HG03045 (cell line): Measurements from ENCODE around the gene SLK.

Source experiments
- ATAC-seq: cut with Tn5 transposase; IDR thresholded peaks from one replicate; pipeline ENCODE4 v1.9.1; 2021; ENCODE audit warnings: mild to moderate bottlenecking, moderate library complexity; ENCODE audit not compliant: unreplicated experiment

Gene SLK

GRCh38 chr10:103939522-103939921 is 27.4 kb upstream of the SLK start:
- ATAC-seq, result no peak

DNA sequence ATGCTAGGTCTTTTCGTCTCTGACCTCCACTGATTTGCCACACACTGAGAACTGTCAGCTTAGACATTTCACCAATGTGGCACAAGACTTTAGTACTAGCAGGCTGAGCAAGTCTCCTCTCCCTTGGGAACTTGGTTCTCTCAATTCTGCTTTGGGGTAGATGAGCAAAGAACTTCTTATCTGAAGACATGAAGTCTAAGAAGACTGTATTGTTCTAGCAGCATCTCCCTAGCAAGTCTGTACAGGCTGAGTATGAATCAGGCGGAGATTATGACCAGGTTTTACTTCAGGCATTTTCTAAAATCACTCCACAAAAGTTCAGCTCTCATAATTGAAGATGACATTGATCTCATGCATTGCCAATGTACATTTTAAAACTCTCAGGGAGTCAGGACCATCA is 25.1 kb upstream of the SLK start:
- no peak for ATAC-seq

- ATAC-seq, result no peak
Measured at GRCh38 chr10:103942866-103943265, 24.1 kb upstream of the SLK start.

DNA sequence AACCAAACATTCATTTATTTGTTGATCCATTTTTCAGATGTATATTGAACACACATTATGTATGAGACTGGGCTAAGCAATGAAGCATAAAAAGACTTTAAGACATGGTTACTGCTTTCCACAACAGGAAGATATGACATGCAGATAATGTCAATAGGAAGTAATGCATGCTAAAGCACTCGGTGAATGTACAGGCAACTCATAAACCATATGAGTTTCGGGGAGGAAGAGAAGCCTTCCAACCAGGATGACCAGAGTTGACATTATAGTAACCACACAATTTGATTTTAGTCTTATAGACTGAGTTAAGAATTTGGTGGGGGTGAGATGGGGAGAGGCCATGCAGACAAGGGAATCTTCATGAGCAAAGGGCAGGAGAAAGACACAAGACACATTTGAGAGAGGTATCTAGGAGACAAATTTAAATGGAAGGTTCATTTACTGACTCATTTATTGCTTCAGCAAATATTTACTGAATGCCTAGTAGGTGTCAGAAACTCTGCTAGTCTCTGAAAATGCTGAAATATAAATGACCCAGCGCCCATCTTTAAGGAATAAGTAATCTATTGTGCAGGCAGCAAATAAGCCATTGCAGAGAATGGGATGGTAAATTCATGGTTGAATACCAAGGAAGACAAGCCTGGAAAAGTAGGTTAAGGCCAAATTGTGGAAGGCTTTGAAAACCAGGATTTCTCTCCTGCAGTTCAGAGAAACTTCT is 19.0 kb upstream of the SLK start:
- ATAC-seq, result no peak

DNA sequence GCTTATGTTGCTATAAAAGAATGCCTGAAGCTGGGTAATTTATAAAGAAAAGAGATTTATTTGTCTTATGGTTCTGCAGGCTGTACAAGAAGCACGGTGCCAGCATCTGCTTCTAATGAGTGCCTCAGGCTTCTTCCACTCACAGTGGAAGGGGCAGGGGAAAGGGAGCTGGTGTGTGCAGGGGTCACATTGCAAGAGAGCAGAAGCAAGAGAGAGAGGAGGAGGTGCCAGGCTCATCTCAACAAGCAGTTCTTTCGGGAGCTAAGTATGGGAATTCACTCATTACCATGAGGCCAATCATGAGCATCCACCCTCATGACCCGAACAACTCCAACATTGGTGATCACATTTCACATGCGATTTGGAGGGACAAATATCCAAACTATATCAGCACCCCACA is 17.2 kb upstream of the SLK start:
- ATAC-seq, result no peak

DNA sequence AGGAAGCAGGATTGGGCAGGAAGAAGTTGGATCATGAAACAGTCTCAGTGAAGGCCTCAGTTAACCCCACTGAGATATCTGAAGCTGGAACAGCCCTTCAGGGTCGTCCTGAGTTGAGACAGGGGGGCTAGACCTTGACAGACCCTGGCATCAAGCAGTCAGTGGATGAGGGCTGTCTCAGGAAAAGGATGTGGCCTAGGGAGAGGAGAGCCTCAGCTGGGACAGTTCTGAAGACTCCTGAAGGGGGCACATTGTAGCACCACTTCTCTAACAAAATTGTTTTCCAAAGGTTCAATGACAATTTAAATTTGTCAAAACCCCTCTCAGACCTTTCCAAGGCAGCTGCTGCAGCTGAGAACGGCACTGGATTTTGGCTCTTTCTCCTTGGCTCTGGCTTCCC is 15.8 kb upstream of the SLK start:
- no peak for ATAC-seq

DNA sequence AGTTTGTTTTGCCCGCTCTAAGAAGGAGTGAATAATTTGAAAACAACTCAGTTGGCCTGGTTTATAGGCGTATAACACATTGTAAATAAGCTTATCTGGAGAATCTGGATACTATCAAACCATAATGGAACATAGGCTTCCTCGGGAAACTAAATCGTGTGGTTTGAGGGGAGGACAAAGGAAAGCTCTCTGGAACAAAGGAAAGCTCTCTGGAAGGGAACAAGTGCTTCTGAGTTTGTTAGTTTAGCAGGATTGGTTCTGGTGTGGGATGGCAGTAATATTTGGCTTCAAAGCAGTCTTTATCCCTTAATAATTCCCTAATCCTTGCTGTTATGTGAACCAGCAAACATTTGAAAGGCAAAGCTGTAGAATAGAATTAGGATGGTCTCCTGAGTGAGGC is 15.0 kb upstream of the SLK start:
- ATAC-seq, result no peak

GRCh38 chr10:103954543-103954942 is 12.4 kb upstream of the SLK start:
- ATAC-seq, result no peak

GRCh38 chr10:103958996-103959395 is 7.9 kb upstream of the SLK start:
- ATAC-seq, result no peak

DNA sequence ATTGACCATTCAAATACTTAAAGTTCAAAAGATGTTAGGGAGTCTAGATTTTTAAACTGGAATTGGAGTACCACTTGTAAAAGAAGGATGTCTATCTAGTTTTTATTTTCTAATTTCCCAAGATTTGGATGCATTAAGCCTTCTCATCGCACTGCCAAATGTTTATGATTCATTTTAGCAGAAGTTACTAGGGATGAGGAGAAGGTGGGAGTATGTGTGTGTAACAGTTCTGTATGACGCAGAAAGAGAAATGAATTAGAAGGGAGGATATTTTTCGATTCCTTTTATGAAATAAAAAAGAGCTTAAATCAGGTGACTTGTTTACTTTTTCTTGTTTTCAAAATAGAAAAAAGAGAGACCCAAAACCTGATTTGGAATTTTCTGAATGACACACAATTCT is 6.8 kb upstream of the SLK start:
- ATAC-seq, result no peak

- ATAC-seq, result peak; percentile 58
Measured at GRCh38 chr10:103967448-103968071, 620 bp downstream of the SLK start.

DNA sequence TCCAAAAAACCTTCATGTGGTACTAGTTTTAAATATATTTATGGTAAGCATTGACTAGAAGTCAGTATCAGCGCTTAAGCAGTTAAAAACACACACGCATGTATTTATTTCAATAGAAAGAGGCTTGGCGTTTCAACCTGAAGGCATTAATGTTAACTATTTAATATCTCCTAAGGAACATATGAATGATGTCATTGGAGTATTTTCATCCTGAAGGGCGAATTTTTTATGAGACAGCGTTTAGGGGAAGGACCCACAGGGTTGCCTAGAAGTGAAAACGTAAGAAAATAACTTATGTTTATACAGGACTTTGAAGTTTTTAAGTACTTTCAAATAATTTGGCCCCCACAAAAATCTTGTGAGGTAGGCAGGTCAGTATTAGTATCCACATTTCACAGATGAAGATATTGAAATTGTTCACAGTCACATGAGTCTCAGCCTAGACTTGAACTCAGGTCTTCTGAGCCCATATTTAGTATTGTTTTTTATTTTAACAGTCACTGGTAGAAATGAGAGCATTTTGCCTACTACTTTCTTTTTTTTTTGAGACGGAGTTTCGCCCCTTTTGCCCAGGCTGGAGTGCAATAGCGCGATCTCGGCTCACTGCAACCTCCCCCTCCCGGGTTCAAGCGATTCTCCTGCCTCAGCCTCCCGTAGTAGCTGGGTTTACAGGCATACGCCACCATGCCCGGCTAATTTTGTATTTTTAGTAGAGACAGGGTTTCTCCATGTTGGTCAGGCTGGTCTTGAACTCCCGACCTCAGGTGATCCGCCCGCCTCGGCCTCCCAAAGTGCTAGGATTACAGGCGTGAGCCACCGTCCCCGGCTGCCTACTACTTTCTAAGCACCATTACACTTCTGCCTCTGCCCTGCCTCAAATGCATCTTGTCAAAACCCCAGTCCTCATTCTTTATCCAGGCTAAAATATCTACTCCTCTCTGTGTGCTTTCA is 1.8 kb downstream of the SLK start:
- no peak for ATAC-seq

DNA sequence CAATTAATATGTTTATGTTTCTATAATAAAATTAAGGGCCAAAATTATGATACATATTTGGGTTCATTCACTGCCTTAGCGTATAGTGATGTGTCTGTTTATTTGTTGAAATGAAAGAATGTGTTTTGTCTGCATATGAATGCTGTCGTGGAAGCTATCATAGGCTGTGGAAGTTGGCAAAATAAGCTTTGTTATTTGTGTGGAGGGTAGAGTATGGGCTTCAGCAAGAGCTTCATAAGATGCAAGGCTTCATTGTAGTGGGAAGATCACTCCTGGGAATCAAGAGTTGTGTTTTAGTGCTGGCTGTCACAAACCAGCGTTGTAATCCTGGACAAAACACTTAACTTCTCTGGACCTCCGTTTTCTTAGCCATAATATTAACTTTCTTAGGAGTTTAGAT is 2.5 kb downstream of the SLK start:
- no peak for ATAC-seq

DNA sequence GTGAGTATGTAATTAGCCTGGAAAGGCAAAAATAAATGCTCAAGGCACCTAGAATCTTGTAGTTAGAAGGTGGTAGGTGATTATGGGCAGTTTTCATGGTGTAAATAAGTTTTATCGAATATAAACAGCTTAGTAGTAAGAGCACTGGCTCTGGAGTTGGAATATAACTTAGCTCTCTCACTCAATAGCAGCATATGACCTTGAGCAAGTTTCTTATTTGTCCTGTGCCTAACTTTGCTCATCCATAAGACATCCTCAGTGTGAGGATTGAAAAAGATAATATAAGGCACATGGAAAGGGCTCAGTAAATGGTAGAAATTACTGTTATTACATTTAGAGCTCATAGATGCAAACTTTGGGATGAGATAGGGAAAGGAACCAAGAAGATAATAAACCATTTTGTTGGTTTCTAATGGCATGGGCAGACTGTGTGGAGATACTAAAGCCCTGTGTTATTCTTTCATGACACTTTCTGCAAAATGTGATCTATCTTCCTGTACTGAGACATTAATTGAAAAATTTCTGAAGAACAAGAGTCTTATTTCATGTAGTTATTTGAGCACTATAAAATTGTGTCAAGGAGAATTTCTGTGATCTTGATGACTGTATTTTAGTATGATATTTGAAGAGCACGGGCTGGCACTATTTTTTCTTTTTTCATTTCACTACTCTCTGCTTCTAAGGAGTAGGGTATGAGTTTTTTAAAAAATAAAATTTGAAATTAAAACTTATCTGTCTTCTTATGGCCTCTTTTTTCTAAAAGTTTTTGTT is 3.1 kb downstream of the SLK start:
- ATAC-seq, result no peak

- no peak for ATAC-seq
Measured at GRCh38 chr10:103975169-103975568, 8.2 kb downstream of the SLK start.

DNA sequence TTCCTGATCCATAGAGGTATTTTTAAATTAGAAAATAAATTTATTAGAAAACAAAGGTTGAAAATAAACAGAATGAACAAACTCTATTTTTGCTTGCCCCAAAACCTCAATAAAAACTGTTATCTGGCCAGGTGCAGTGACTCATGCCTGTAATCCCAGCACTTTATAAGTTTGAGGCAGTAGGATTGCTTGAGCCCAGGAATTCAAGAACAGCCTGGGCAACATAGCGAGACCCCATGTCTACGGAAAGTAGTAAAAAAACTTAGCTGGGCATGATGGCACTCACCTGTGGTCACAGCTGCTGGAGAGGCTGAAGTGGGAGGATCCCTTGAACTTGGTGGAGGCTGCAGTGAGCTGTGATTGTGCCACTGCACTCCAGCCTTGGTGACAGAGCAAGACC is 10.3 kb downstream of the SLK start:
- no peak for ATAC-seq

GRCh38 chr10:103979530-103979929 is 12.6 kb downstream of the SLK start:
- ATAC-seq, result no peak

DNA sequence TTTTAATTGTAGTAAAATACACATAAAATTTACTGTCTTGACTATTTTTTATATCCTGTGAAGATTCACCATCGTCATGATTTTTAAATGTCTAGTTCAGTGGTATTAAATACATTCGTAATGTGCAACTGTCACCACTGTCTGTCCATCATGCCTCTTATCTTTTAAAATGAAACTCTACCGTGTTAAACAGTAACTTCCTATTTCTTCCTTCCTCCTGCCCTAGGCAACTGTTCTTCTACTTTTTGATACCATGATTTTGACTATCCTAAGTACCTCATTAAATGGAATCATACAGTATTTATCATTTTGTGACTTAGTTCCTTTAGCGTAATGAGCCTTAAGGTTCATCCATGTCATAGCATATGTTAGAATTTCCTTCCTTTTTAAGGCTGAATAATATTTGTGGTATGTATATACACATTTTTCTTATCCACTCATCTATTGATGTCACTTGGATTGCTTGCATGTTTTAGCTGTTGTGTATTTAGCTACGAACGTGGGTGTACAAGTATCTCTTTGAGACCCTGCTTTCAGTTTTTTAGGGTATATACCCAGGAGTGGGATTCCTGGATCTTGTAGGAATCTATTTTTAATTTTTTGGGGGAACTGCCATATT is 13.5 kb downstream of the SLK start:
- no peak for ATAC-seq

GRCh38 chr10:103982639-103983038 is 15.7 kb downstream of the SLK start:
- ATAC-seq, result no peak

- ATAC-seq, result peak; percentile 71
Measured at GRCh38 chr10:103983367-103983911, 16.5 kb downstream of the SLK start.
